ENCODE data around the gene MEGF11. TPM values are rescaled to one million over a fixed set of nuclear protein-coding genes. Genes with fewer than 3 reads are reported as not detected.

MEGF11 gene
- total RNA-seq = 0.16 and 0.38 TPM in 2 replicates

GRCh38 chr15:66253418-66254088, at the start of gene MEGF11:
Gene MEGF11 (minus strand): TSS chr15:66253750. CDS start chr15:66128403, 125,347 bp downstream.

GRCh38 chr15:66293419-66294156, 40.0 kb upstream of the MEGF11 start, which contains the start of gene DIS3L:
Gene DIS3L (plus strand): TSS chr15:66293568. CDS start chr15:66293597, 29 bp downstream.

DNA sequence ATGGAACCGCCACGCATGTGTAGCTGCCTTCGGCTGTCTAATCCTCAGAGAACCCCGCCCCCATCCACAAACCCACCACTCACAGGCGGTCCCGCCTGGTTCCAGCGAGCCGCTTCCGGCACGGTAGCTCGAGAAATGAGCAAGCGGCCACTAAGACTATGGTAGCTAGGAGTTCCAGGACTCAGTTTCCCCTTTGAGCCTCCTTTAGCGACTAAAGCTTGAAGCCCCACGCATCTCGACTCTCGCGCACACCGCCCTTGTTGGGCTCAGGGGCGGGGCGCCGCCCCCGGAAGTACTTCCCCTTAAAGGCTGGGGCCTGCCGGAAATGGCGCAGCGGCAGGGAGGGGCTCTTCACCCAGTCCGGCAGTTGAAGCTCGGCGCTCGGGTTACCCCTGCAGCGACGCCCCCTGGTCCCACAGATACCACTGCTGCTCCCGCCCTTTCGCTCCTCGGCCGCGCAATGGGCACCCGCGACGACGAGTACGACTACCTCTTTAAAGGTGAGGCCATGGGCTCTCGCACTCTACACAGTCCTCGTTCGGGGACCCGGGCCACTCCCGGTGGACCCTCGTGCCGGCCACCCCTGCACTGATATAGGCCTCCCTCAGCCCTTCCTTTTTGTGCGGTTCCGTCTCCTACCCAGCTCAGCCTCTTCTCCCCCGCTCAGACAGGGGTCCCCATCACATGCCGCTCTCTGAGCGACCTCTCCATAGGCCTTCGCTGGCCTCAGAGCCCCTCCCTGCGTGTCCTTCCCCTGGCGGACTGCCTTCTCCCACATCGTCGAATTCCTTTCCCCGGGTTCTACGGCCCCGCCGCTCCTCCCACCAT, 384.2 kb downstream of the MEGF11 start, which contains the start of gene RAB11A:
TSS of gene RAB11A (plus strand) at position 366 of the 828 bp plus-strand sequence. CDS start at position 461, 95 bp downstream.

Other genes with a start within 250 kb of the MEGF11 start
- 9.0 and 13.9 TPM in 2 replicates for gene DIS3L, start 39.8 kb upstream of the MEGF11 start, total RNA-seq
- gene TIPIN, start 102.9 kb upstream of the MEGF11 start, total RNA-seq = 3.0 and 8.0 TPM in 2 replicates
- 26.1 and 42.0 TPM in 2 replicates for gene MAP2K1, start 133.2 kb upstream of the MEGF11 start, total RNA-seq
- 22.3 and 22.8 TPM in 2 replicates for gene SNAPC5, start 244.0 kb upstream of the MEGF11 start, total RNA-seq

All from mesangial cell (primary cell).